GM19193 (cell line): ENCODE measurements around the gene EPS15.

ENCODE experiments used
- POLR2A ChIP-seq: IDR thresholded peaks from 4 replicates; pipeline ENCODE4 v1.6.1; 2011; ENCODE audit not compliant: insufficient read depth, insufficient read length; ENCODE audit errors: extremely low read depth

Gene EPS15

GRCh38 chr1:51551081-51551480, 32.0 kb upstream of the EPS15 start:
- TF ChIP-seq POLR2A = no peak

DNA sequence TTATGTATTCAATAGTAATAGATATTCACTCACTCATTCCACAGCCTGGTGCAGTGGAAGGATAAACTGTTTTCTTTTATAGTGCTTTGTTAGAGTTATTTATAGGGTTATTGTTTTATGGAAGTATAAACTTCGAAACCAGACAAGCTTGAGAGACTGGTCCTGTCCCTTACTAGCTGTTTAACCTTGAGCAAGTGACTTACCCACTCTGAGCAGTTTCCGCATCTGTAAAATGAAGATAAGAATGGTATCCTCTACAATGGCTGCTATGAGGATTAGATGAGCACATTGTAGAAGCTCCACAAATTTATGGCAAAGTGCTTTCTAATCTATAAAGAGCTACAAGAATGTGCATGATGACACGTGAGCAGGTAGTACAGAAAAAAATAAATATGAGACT, 30.8 kb upstream of the EPS15 start:
- TF ChIP-seq POLR2A = no peak

DNA sequence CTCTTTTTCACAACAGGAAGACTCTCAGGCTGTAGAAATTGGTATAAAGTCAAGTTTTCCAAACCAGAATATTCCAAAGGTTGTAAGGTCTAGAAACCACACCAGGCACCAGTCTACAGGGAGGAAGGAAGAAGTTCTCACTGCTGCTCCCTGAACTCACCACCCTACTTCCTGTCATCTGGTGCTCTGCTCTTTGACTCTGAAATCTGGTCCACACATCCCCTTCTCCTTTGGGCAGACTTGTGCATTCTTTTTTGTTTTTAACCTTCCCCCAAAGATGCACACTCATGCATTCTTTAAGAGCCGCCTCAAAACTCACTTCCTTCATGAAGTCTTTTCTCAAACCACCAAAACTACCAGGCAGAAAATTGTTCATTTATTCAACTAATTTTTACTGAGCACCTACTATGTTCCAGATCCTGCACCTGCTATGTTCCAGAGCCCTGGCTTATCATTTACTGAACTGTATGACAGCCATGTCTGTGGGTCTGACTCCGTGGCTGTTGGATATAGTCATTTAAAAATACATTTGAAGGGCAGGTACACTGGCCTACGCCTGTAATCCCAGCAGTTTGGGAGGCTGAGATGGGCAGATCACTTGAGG, 30.1 kb upstream of the EPS15 start:
- TF ChIP-seq POLR2A = no peak

GRCh38 chr1:51543858-51544257, 24.8 kb upstream of the EPS15 start:
- TF ChIP-seq POLR2A = no peak

GRCh38 chr1:51542158-51542953, 23.3 kb upstream of the EPS15 start:
- TF ChIP-seq POLR2A = no peak

GRCh38 chr1:51541313-51542050, 22.4 kb upstream of the EPS15 start:
- no peak for TF ChIP-seq POLR2A

GRCh38 chr1:51537568-51537967, 18.5 kb upstream of the EPS15 start:
- no peak for TF ChIP-seq POLR2A

DNA sequence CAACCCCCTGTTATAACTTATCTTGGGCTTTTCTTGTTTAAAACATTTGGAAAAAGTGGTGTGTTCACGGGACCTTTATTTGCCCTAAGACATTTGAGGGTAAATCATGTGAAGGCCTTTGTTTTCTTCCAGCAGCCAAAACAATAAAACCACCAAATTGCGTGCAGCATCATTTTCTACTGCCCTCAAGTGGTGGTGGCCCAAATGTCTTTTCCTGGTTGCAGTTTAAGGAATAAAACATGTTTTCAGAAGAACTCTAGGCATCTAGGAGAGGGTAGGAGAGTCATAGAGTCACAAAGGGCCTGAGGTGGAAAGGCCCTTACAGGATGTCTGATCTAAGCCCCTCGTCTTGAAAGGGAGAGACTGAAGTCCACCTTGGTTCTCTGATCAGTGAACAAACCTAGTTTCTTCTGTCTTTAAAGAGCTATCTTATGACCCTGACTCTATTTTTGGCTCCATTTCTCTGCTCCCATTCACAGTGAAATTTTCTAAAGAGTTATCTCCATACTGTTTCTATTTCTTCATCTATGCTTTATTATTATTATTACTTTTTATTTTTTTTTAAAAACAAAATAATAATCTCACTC, 16.0 kb upstream of the EPS15 start:
- no peak for TF ChIP-seq POLR2A

- TF ChIP-seq POLR2A = no peak
Measured at GRCh38 chr1:51534447-51534846, 15.4 kb upstream of the EPS15 start.

GRCh38 chr1:51532853-51533252, 13.8 kb upstream of the EPS15 start:
- no peak for TF ChIP-seq POLR2A

DNA sequence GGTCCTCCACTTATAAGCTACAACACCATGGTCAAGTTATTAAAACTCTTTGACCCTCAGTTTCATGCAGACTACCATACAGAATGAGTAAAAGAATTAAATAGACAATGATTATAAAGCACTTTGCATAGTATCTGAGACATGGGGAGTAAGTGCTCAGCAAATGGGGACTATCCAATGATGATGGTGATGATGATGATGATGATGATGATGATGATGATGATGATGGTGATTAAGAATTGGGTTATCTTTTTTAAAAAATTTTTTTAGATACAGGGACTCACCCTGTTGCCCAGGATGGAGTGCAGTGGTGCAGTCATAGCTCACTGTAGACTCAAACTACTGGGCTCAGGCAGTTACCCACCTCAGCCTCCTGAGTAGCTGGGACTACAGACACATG, 8.1 kb upstream of the EPS15 start:
- TF ChIP-seq POLR2A = no peak

DNA sequence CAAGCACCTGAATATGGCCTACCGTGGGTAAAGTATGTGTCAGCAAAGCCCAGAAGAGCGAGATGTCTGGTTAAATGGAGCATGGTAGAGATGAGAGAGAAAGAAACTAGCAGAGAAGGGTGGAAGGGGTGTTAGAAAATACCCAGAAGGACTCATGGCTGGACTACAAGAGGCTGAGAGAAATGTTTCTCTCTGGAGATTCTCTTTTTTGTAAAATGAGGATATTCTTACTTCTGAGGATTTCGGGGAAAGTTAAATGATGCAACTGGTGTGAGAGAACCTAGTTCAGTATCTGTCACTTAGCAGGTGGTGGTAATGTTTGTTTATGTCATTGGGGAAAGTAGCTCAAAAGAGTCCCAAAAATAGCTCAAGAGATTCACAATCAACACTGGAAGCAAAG, 7.2 kb upstream of the EPS15 start:
- TF ChIP-seq POLR2A = no peak

GRCh38 chr1:51525295-51525694, 6.2 kb upstream of the EPS15 start:
- no peak for TF ChIP-seq POLR2A

GRCh38 chr1:51524817-51525216, 5.8 kb upstream of the EPS15 start:
- TF ChIP-seq POLR2A = no peak

DNA sequence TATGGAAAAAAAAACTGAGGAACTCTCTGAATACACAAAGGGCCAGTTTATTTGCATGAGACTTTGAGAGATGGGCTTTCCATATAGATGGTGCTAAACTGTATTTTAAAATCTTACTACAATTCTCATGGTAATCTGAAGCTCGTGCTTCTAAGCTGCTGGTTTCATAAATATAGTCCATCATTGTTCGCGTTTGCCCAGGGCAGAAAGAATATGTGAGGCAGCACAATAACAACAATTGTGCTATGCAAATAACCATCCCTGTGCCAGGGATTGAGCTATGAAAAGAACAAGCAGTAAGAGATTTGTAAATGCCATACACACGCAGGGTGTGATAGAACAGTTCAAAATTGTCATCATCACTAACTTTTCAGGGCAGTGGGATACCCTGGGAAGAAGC, 4.9 kb upstream of the EPS15 start:
- no peak for TF ChIP-seq POLR2A
